Sigmoid colon (tissue), 7 donors: Measurements from ENCODE around the gene MOGAT1. TPM values are rescaled to one million over a fixed set of nuclear protein-coding genes. Genes with fewer than 3 reads are reported as not detected.

Source experiments
- DNase-seq: peaks from one replicate; pipeline ENCODE4 v3.0.0-alpha.2; 2019
- H3K27ac ChIP-seq, 4 donors: fragments of 200-600 bp; sonication (generic); one replicate each; pipeline ENCODE4 v1.5.1; 2016 to 2019; ENCODE audit warnings: mild to moderate bottlenecking in 1 of 4
- H3K27me3 ChIP-seq, 3 donors: fragments of 200-600 bp; sonication (generic); one replicate each; pipeline ENCODE4 v1.5.1; 2019; ENCODE audit warnings: mild to moderate bottlenecking in 1 of 3
- H3K36me3 ChIP-seq, 4 donors: fragments of 200-600 bp; sonication (generic); one replicate each; pipeline ENCODE4 v1.5.1; 2016 to 2019
- H3K4me1 ChIP-seq, 4 donors: fragments of 200-600 bp; sonication (generic); one replicate each; pipeline ENCODE4 v1.5.1; 2017 to 2019
- H3K4me3 ChIP-seq, 4 donors: fragments of 200-600 bp; sonication (generic); one replicate each; pipeline ENCODE4 v1.5.1; 2017 to 2019; ENCODE audit warnings: mild to moderate bottlenecking in 2 of 4, moderate library complexity in 1 of 4
- H3K9me3 ChIP-seq, 4 donors: fragments of 200-600 bp in 3 of 4; sonication (generic) in 3 of 4; one replicate each; pipeline versions ENCODE4 v1.5.1 to v1.6.1; 2013 to 2019
- CTCF ChIP-seq, 4 experiments: fragments of 450-650 bp in 3 of 4; fragments of 200-600 bp in 1 of 4; IDR thresholded peaks; one replicate each; pipeline ENCODE4 v1.5.1; 2016 to 2019; ENCODE audit warnings: antibody characterized with exemption in 4 of 4, mild to moderate bottlenecking in 3 of 4, moderate library complexity in 2 of 4
- EP300 ChIP-seq, 4 donors: sonication (generic); formaldehyde crosslinking; IDR thresholded peaks; one replicate each; pipeline ENCODE4 v1.6.1; 2017; ENCODE audit warnings: antibody characterized with exemption in 4 of 4
- POLR2A ChIP-seq, 2 donors: fragments of 450-650 bp; IDR thresholded peaks; one replicate each; pipeline ENCODE4 v1.6.1; 2016; ENCODE audit warnings: antibody characterized with exemption in 2 of 2, mild to moderate bottlenecking in 2 of 2, moderate library complexity in 2 of 2
- POLR2AphosphoS5 ChIP-seq, 4 donors: sonication (generic); formaldehyde crosslinking; IDR thresholded peaks; one replicate each; pipeline ENCODE4 v1.6.1; 2017; ENCODE audit warnings: antibody characterized with exemption in 4 of 4
- WGBS, 2 donors: extraction: QIAGEN DNeasy Blood & Tissue Kit; methylation state at CpG; one replicate each; pipeline ENCODE4 v1.1.7; 2013; 5-methylcytosine and 5-hydroxymethylcytosine counted together
- intact Hi-C: fragments of 100-400 bp; cut with DNase I; formaldehyde crosslinking; loops from one replicate; pipeline ENCODE4 v1.15.1; 2023
- polyA plus RNA-seq, 3 donors: library from polyadenylated mRNA; stranded (reverse); fragments of 200-250 nt; gene quantifications; one replicate each; pipeline ENCODE4 v1.2.3, GENCODE V29; 2013
- total RNA-seq, 4 donors: library from RNA; depleted of rRNA; stranded (reverse); fragments of >200 nt; gene quantifications; one replicate each; pipeline ENCODE4 v1.1.0, GENCODE V29; 2016
- donor health status: healthy with polysubstance abuse.
- donor health status: Bipolar disorder and iron deficiency.
- donor health status: healthy.

The MOGAT1 gene
- total and polyA plus RNA-seq, 7 donors: not detected

DNA sequence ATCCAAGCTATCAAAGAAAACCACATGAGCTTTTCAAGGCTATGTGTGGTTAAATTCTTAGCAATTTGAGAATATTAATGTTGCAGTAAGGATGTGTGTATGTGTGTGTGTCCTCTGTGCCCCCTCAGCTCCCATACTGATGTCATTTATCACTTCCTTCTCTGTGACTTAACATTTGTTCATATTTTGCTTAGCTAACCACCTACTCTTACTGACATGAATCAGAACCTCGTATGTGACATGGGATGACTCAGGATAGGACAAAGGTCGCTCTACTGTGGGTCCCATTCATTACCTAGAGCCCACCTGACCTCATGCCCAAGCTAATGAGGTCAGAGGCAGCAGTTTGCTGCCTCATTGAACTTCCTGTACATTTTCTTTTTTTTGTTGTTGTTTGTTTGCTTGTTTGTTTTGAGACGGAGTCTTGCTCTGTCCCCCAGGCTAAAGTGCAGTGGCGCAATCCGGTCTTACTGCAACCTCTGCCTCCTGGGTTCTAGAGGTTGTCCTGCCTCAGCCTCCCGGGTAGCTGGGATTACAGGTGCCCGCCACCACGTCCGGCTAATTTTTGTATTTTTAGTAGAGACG is 36.3 kb downstream of the MOGAT1 start:
- Histone ChIP-seq H3K36me3 (no peaks in the 10 kb centered on the region), H3K4me1 (peaks cover 0 to 25% (median 20%) of the 10 kb centered on the region in 4 donors), H3K27ac (no peak overlapping the region), H3K9me3 (no peaks in the 10 kb centered on the region), H3K4me3 (no peak overlapping the region), H3K27me3 (no peaks in the 10 kb centered on the region)
- DNase-seq: no peak
- TF ChIP-seq POLR2A (IDR thresholded peaks at IDR 0.05): no peak
- TF ChIP-seq EP300 (IDR thresholded peaks at IDR 0.05): no peak
- intact Hi-C loops: loop anchor here (2.0 to 5.0 kb wide), 3 partner anchors 90 to 195 kb away; partner anchors contain the start of gene ACSL3
- 42 to 59% methylated on average over 10 of the region's 10 CpGs for WGBS, 2 donors

DNA sequence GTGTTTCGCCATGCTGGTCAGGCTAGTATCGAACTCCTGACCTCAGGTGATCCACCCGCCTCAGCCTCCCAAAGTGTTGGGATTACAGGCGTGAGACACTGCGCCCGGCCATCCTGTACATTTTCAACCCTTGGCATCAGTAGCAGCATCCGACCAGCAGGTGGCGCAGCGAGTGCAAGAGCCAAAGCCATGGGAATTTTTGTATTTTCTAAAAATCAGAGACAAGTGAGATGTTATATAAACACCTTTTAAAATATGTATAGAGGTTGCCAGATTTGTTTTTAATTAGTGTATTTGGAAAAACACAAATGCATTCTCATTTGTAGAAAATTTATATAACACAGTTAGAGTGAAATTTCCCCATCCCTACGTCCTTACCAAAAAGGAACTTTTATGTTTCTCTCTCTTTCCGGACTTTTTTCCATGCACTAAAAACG is 36.8 kb downstream of the MOGAT1 start:
- no peaks in the 10 kb centered on the region for H3K36me3 ChIP-seq
- WGBS, 2 donors: 13 to 22% methylated on average over 12 of the region's 12 CpGs
- H3K27me3 ChIP-seq: no peaks in the 10 kb centered on the region
- intact Hi-C loops: loop anchor here (2.0 to 5.0 kb wide), 3 partner anchors 89 to 195 kb away; partner anchors contain the start of gene ACSL3
- DNase-seq: peak; percentile 87
- H3K4me3 ChIP-seq: no peak overlapping the region
- H3K27ac ChIP-seq: peak overlapping the region in 1 of 4 donors; percentile 48
- TF ChIP-seq POLR2A (IDR thresholded peaks at IDR 0.05) (no peak), EP300 (IDR thresholded peaks at IDR 0.05) (no peak), CTCF (IDR thresholded peaks at IDR 0.05) (peak; percentile 91 to 98 (median 94)), POLR2AphosphoS5 (IDR thresholded peaks at IDR 0.05) (no peak)
- H3K9me3 ChIP-seq: no peaks in the 10 kb centered on the region
- H3K4me1 ChIP-seq: peaks cover 0 to 25% (median 15%) of the 10 kb centered on the region in 4 donors

DNA sequence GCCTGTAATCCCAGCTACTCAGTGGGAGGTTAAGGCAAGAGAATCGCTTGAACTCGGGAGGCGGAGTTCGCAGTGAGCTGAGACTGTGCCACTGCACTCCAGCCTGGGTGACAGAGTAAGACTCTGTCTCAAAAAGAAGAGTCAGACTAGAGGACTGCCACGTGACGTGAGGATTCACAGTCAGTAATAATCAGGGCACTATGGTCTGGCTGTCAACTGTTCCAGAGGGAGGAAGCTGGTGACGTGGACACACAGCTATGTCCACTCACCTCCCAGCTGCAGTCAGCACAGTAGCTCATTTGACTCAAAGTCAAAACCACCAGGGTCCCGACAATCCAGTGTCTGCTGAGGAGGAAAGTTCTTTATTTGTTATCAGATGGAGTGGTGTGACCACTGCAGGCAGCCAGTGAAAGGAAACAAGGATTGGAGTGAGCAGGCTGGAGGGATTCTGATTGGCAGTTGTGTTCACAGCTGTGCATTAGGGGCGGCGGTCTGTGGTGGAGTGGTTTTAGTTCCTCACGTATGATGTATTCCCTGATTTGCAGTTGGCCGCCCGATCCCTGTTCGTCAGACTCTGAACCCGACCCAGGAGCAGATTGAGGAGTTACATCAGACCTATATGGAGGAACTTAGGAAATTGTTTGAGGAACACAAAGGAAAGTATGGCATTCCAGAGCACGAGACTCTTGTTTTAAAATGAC is 37.9 kb downstream of the MOGAT1 start:
- TF ChIP-seq POLR2AphosphoS5 (IDR thresholded peaks at IDR 0.05) (peak in 1 of 4 donors; percentile 17), EP300 (IDR thresholded peaks at IDR 0.05) (no peak)
- WGBS, 2 donors: 51 to 65% methylated on average over 16 of the region's 16 CpGs
- H3K27ac ChIP-seq: peak overlapping the region in 2 of 4 donors; percentile 38 to 48
- H3K4me1 ChIP-seq: peaks cover 0 to 20% (median 15%) of the 10 kb centered on the region in 4 donors
- H3K4me3 ChIP-seq: peak overlapping the region in 1 of 4 donors; percentile 4
- peak; percentile 83 for DNase-seq
- intact Hi-C loops: loop anchor here (2.0 to 5.0 kb wide), 3 partner anchors 88 to 193 kb away; partner anchors contain the start of gene ACSL3
- no peaks in the 10 kb centered on the region for H3K27me3 ChIP-seq
- H3K36me3 ChIP-seq: no peaks in the 10 kb centered on the region
- H3K9me3 ChIP-seq: no peaks in the 10 kb centered on the region

DNA sequence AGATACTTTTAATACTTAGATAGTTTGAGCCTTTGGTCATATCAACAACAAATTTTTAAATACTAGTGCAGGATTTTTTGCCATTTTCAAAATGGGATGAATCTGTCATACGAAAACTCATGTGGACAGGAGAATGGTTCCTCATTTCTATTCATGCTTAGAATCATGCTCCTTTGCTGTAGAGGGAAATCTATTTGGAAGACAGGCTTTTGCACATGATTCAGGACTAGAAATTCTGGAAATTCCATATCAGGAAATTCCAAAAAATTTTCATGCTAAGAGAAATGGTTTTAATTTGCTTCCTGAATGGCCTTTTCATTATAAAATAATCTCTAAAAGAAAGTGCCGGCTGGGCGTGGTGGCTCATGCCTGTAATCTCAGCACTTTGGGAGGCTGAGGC is 39.3 kb downstream of the MOGAT1 start:
- no peak overlapping the region for H3K4me3 ChIP-seq
- intact Hi-C loops: loop anchor here (10.0 kb wide), 1 partner anchor 1084 kb away; no protein-coding TSS in a partner anchor
- peaks cover 0 to 23% (median 22%) of the 10 kb centered on the region in 4 donors for H3K4me1 ChIP-seq
- DNase-seq: no peak
- TF ChIP-seq POLR2A (IDR thresholded peaks at IDR 0.05): no peak
- TF ChIP-seq CTCF (IDR thresholded peaks at IDR 0.05): no peak
- no peak for TF ChIP-seq POLR2AphosphoS5 (IDR thresholded peaks at IDR 0.05)
- no peak for TF ChIP-seq EP300 (IDR thresholded peaks at IDR 0.05)
- H3K27me3 ChIP-seq: no peaks in the 10 kb centered on the region
- no peaks in the 10 kb centered on the region for H3K36me3 ChIP-seq
- H3K9me3 ChIP-seq: no peaks in the 10 kb centered on the region
- 88 to 93% methylated on average over 3 of the region's 3 CpGs for WGBS, 2 donors
- H3K27ac ChIP-seq: no peak overlapping the region

- 84 to 92% methylated on average over 10 of the region's 10 CpGs for WGBS, 2 donors
- TF ChIP-seq CTCF (IDR thresholded peaks at IDR 0.05) (no peak), POLR2A (IDR thresholded peaks at IDR 0.05) (no peak), EP300 (IDR thresholded peaks at IDR 0.05) (no peak)
- no peaks in the 10 kb centered on the region for H3K36me3 ChIP-seq
- intact Hi-C loops: loop anchor here (10.0 kb wide), 1 partner anchor 1083 kb away; no protein-coding TSS in a partner anchor
- no peak overlapping the region for H3K4me3 ChIP-seq
- peaks cover 0 to 23% (median 22%) of the 10 kb centered on the region in 4 donors for H3K4me1 ChIP-seq
- H3K27me3 ChIP-seq: no peaks in the 10 kb centered on the region
- no peak overlapping the region for H3K27ac ChIP-seq
- no peak for DNase-seq
- H3K9me3 ChIP-seq: no peaks in the 10 kb centered on the region
These were observed 40.0 kb downstream of the MOGAT1 start for GRCh38 chr2:222711315-222711940.
